ENCODE data around the gene GALNS. TPM values are rescaled to one million over a fixed set of nuclear protein-coding genes. Genes with fewer than 3 reads are reported as not detected.

GALNS gene
- total and polyA plus RNA-seq, 4 donors = 6.8 to 20.6 (median 10.8) TPM

- DNase-seq (ENCODE audit: low spot score) = no peak
- Histone ChIP-seq H3K4me3 (ENCODE audit: low read depth in 1 of 3, low read length in 3 of 3) (no peak overlapping the region), H3K27me3 (ENCODE audit: control insufficient read depth in 4 of 4, insufficient read depth in 4 of 4, low read length in 3 of 4) (no peaks in the 10 kb centered on the region), H3K27ac (ENCODE audit: low read depth in 1 of 2, low read length in 2 of 2) (no peak overlapping the region), H3K36me3 (ENCODE audit: control insufficient read depth in 4 of 4, insufficient read depth in 3 of 4, low read depth in 1 of 4, low read length in 3 of 4) (peaks cover 0 to 14% (median 6%) of the 10 kb centered on the region in 4 donors), H3K9ac (ENCODE audit: low read depth in 1 of 2, low read length in 2 of 2) (no peak overlapping the region), H3K9me3 (ENCODE audit: control insufficient read depth in 4 of 4, low read length in 3 of 4) (no peaks in the 10 kb centered on the region), H3K4me1 (ENCODE audit: control insufficient read depth in 4 of 4, insufficient read depth in 4 of 4, low read length in 3 of 4) (no peaks in the 10 kb centered on the region)
- WGBS = 84% methylated on average over 11 of the region's 11 CpGs
- TF ChIP-seq SP1 (IDR thresholded peaks at IDR 0.05) (no peak), FOXA1 (IDR thresholded peaks at IDR 0.05) (no peak), HNF4G (IDR thresholded peaks at IDR 0.05) (no peak), MAX (IDR thresholded peaks at IDR 0.05) (no peak), RAD21 (IDR thresholded peaks at IDR 0.05) (no peak), GABPA (IDR thresholded peaks at IDR 0.05 in 1 of 2, conservative IDR thresholded peaks at IDR 0.05 in 1 of 2) (no peak), EGR1 (IDR thresholded peaks at IDR 0.05; ENCODE audit: low read depth in 2 of 2) (no peak), JUND (IDR thresholded peaks at IDR 0.05) (no peak), CTCF (IDR thresholded peaks at IDR 0.05; ENCODE audit: low read depth, low read length, missing input control) (no peak)
Measured at GRCh38 chr16:88830258-88830657, 26.5 kb downstream of the GALNS start.

GRCh38 chr16:88828711-88829110, 28.0 kb downstream of the GALNS start:
- no peak for DNase-seq (ENCODE audit: low spot score)
- H3K36me3 ChIP-seq (ENCODE audit: control insufficient read depth in 4 of 4, insufficient read depth in 3 of 4, low read depth in 1 of 4, low read length in 3 of 4) = peaks cover 0 to 14% (median 5%) of the 10 kb centered on the region in 4 donors
- WGBS = 91% methylated on average over 24 of the region's 24 CpGs
- H3K27me3 ChIP-seq (ENCODE audit: control insufficient read depth in 4 of 4, insufficient read depth in 4 of 4, low read length in 3 of 4) = no peaks in the 10 kb centered on the region
- no peak overlapping the region for H3K4me3 ChIP-seq (ENCODE audit: low read depth in 1 of 3, low read length in 3 of 3)
- H3K4me1 ChIP-seq (ENCODE audit: control insufficient read depth in 4 of 4, insufficient read depth in 4 of 4, low read length in 3 of 4) = no peaks in the 10 kb centered on the region
- no peaks in the 10 kb centered on the region for H3K9me3 ChIP-seq (ENCODE audit: control insufficient read depth in 4 of 4, low read length in 3 of 4)
- TF ChIP-seq FOXA1 (IDR thresholded peaks at IDR 0.05) = no peak
- TF ChIP-seq YY1 (IDR thresholded peaks at IDR 0.05) = no peak
- TF ChIP-seq TAF1 (conservative IDR thresholded peaks at IDR 0.05) = no peak
- TF ChIP-seq REST (IDR thresholded peaks at IDR 0.05) = no peak
- no peak for TF ChIP-seq ATF3 (IDR thresholded peaks at IDR 0.05)
- TF ChIP-seq JUND (IDR thresholded peaks at IDR 0.05) = no peak
- no peak for TF ChIP-seq CTCF (IDR thresholded peaks at IDR 0.05; ENCODE audit: low read depth, low read length, missing input control)
- no peak for TF ChIP-seq EGR1 (IDR thresholded peaks at IDR 0.05; ENCODE audit: low read depth in 2 of 2)
- TF ChIP-seq RXRA (IDR thresholded peaks at IDR 0.05) = no peak
- no peak for TF ChIP-seq SP1 (IDR thresholded peaks at IDR 0.05)
- TF ChIP-seq GABPA (IDR thresholded peaks at IDR 0.05 in 1 of 2, conservative IDR thresholded peaks at IDR 0.05 in 1 of 2) = no peak
- no peak for TF ChIP-seq ZBTB33 (IDR thresholded peaks at IDR 0.05)
- no peak for TF ChIP-seq MAX (IDR thresholded peaks at IDR 0.05)
- TF ChIP-seq NR2F2 (IDR thresholded peaks at IDR 0.05) = no peak
- TF ChIP-seq RAD21 (IDR thresholded peaks at IDR 0.05) = no peak
- no peak overlapping the region for H3K27ac ChIP-seq (ENCODE audit: low read depth in 1 of 2, low read length in 2 of 2)
- H3K9ac ChIP-seq (ENCODE audit: low read depth in 1 of 2, low read length in 2 of 2) = no peak overlapping the region
